Cardiac fibroblast (primary cell): ENCODE measurements around the gene TMC6.

Source experiments
- DNase-seq, 2 donors: peaks; one replicate each; pipeline versions ENCODE4 v3.0.0 to v3.0.0-alpha.2; 2010; ENCODE audit warnings: low read depth in 2 of 2
- H3K4me3 ChIP-seq, 2 donors: replicated peaks in 1 of 2; 1 replicate in 1 of 2; 2 replicates in 1 of 2; pipeline ENCODE4 v1.5.1; 2011; ENCODE audit warnings: low read depth in 2 of 2, low read length in 2 of 2, mild to moderate bottlenecking in 2 of 2, moderate library complexity in 1 of 2
- TF ChIP-seq, protein P1 (sequence below): IDR thresholded peaks from one replicate; pipeline ENCODE4 v1.5.1; 2011; ENCODE audit warnings: low read depth, mild to moderate bottlenecking, low read length, inconsistent platforms

TMC6 gene

GRCh38 chr17:78101542-78101941 lies 27.0 kb downstream of the TMC6 start:
- DNase-seq: no peak
- TF ChIP-seq, protein P1, sequence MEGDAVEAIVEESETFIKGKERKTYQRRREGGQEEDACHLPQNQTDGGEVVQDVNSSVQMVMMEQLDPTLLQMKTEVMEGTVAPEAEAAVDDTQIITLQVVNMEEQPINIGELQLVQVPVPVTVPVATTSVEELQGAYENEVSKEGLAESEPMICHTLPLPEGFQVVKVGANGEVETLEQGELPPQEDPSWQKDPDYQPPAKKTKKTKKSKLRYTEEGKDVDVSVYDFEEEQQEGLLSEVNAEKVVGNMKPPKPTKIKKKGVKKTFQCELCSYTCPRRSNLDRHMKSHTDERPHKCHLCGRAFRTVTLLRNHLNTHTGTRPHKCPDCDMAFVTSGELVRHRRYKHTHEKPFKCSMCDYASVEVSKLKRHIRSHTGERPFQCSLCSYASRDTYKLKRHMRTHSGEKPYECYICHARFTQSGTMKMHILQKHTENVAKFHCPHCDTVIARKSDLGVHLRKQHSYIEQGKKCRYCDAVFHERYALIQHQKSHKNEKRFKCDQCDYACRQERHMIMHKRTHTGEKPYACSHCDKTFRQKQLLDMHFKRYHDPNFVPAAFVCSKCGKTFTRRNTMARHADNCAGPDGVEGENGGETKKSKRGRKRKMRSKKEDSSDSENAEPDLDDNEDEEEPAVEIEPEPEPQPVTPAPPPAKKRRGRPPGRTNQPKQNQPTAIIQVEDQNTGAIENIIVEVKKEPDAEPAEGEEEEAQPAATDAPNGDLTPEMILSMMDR: no peak
- H3K4me3 ChIP-seq: no peak overlapping the region

DNA sequence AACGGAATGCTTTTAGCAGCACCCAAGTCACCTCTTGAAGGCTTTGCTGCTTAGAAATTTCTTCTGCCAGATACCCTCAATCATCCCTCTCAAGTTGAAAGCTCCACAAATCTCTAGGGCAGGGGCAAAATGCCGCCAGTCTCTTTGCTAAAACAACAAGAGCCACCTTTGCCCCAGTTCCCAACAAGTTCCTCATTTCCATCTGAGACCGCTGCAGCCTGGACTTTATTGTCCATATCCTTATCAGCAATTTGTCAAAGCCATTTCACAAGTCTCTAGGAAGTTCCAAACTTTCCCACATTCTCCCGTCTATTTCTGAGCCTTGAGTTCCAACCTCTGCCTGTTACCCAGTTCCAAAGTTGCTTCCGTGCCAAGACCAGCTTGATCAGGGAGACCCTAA lies 27.4 kb downstream of the TMC6 start:
- no peak overlapping the region for H3K4me3 ChIP-seq
- no peak for DNase-seq
- TF ChIP-seq, protein P1: no peak

DNA sequence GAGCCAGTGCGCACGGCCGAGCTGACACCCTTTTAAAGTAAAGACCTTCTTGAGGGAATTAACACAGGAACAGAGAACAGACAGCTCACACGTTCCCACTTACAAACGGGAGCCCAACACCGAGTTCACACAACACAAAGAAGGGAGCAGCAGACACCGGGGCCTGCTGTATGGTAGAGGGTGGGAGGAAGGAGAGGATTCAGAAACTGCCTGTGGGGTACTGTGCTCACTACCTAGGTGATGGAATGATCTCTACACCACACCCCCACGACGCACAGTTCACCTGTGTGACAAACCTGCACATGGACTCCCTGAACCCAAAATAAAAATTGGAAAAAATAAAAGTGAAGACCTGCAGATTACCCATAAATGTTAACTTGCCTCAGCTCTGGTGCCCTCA lies 32.5 kb downstream of the TMC6 start:
- H3K4me3 ChIP-seq: no peak overlapping the region
- no peak for DNase-seq
- TF ChIP-seq, protein P1: no peak

DNA sequence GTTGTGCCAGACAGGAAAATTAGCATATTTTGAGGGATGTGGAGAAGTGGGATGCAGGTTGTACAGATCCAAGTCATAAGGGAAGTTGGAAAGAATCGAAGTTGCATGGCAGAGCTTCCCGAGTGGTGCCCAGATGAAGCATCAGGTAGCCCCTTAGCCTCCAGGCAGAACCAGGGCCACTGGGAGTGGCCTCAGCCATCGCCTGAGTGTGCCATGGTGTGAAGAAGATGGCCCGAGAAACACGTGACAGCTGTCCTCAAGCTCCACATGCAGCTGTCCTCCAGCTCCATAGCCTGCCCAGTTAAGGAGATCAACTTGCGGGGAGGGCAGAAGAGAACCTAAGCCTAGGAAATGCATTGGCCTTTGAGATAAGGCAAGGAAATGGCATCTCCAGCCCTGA lies 33.5 kb downstream of the TMC6 start:
- TF ChIP-seq, protein P1: no peak
- no peak overlapping the region for H3K4me3 ChIP-seq
- no peak for DNase-seq

GRCh38 chr17:78092794-78093324 lies 35.7 kb downstream of the TMC6 start:
- DNase-seq: no peak
- TF ChIP-seq, protein P1: no peak
- no peak overlapping the region for H3K4me3 ChIP-seq

DNA sequence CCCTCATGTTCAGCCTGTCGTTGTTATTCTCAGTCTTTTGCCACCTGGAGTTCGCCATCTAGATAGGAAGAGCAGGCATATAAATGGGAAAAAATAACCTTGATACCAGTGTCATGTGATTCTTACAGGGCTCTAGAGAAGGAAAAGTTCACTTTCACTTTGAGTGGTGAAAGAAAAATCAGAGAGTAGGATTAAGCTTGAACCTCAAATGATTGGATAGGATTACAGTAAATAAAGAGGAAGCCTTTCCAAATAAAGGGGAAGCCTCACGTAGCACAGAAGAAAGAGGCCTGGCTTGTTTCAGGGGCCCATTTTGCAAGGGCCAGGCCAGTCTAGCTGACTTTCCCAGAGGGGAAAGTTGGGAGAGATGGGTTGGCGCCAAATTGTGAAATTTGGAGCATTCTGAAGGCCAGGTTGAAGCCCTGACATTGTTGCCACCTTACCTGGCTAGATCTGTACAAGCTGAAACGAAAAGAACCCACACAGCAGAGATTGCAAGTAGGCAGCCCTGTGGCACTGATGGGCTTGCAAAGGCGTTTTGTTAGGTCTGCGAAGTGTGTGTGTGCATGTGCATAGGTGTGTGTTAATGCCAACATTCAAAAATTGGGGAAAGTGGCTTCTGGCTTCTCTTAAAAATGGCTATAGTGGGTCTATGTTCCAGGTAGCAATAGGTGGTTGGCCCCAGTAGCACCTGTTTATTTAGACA lies 38.8 kb downstream of the TMC6 start:
- TF ChIP-seq, protein P1: no peak
- no peak overlapping the region for H3K4me3 ChIP-seq
- DNase-seq: no peak
